IMR-90 (cell line): ENCODE measurements around the gene IGFBP7. TPM values are rescaled to one million over a fixed set of nuclear protein-coding genes. Genes with fewer than 3 reads are reported as not detected.

Experiments used
- ATAC-seq: fragments of 200-7000 bp; cut with Tn5 transposase; 2 replicates; pipeline ENCODE4 v1.9.1; 2020; ENCODE audit warnings: low read depth, mild to moderate bottlenecking, moderate library complexity
- BruUV-seq: library from RNA; stranded (reverse); fragments of 400-500 nt; replicated peaks from 2 replicates; lab custom pipeline; 2021; lab: Mats Ljungman, UMichigan
- CTCF ChIA-PET: fragments of 300-600 bp; formaldehyde crosslinking; extraction: SDS; loops from one replicate; lab custom pipeline; 2021; ENCODE audit warnings: antibody characterized with exemption; lab: Yijun Ruan, JAX
- POLR2A ChIA-PET: fragments of 300-600 bp; sonication (Branson Sonifier 250); formaldehyde crosslinking; loops from one replicate; lab custom pipeline; 2022; ENCODE audit warnings: antibody characterized with exemption; ENCODE audit not compliant: unreplicated experiment; lab: Charles Lee
- DNase-seq: peaks from one replicate; pipeline ENCODE4 v3.0.0; 2013
- H2AFZ ChIP-seq: replicated peaks from 2 replicates; pipeline ENCODE3; 2013; ENCODE audit warnings: low read length, mild to moderate bottlenecking; ENCODE audit not compliant: poor library complexity
- H2AK5ac ChIP-seq: 2 replicates; pipeline ENCODE4 v1.6.1; 2013; ENCODE audit warnings: low read depth, low read length, inconsistent platforms
- H2AK9ac ChIP-seq: replicated peaks from 2 replicates; pipeline ENCODE3; 2013; ENCODE audit warnings: mild to moderate bottlenecking, low read depth, low read length, moderate library complexity; ENCODE audit not compliant: poor library complexity
- H2BK120ac ChIP-seq: 2 replicates; pipeline ENCODE4 v1.6.1; 2013; ENCODE audit warnings: low read depth, low read length, inconsistent platforms
- H2BK15ac ChIP-seq: 3 replicates; pipeline ENCODE4 v1.6.1; 2013; ENCODE audit warnings: low read depth, low read length, inconsistent platforms
- H2BK20ac ChIP-seq: 2 replicates; pipeline ENCODE4 v1.6.1; 2013; ENCODE audit warnings: low read depth, mild to moderate bottlenecking, inconsistent platforms, low read length, moderate library complexity
- H2BK5ac ChIP-seq: 2 replicates; pipeline ENCODE4 v1.6.1; 2013; ENCODE audit warnings: mild to moderate bottlenecking, low read depth, low read length, inconsistent platforms; ENCODE audit not compliant: poor library complexity, severe bottlenecking
- H3K14ac ChIP-seq: replicated peaks from 2 replicates; pipeline ENCODE4 v1.6.1; 2013; ENCODE audit warnings: low read depth, low read length, inconsistent platforms
- H3K18ac ChIP-seq: 2 replicates; pipeline ENCODE4 v1.6.1; 2013; ENCODE audit warnings: low read depth, low read length, control low read depth
- H3K23ac ChIP-seq: 2 replicates; pipeline ENCODE4 v1.6.1; 2013; ENCODE audit warnings: low read depth, low read length, inconsistent platforms
- H3K27ac ChIP-seq: 2 replicates; pipeline ENCODE4 v1.5.1; 2013; ENCODE audit warnings: mild to moderate bottlenecking, control low read depth, low read length; ENCODE audit not compliant: insufficient read depth
- H3K27me3 ChIP-seq: 2 replicates; pipeline ENCODE4 v1.6.1; 2013; ENCODE audit warnings: low read length; ENCODE audit not compliant: control insufficient read depth, insufficient read depth
- H3K36me3 ChIP-seq: 2 replicates; pipeline ENCODE4 v1.6.1; 2013; ENCODE audit warnings: low read length, mixed read lengths; ENCODE audit not compliant: control insufficient read depth, insufficient read depth
- H3K4ac ChIP-seq: 2 replicates; pipeline ENCODE4 v1.6.1; 2013; ENCODE audit warnings: low read depth, low read length, inconsistent platforms
- H3K4me1 ChIP-seq: 2 replicates; pipeline ENCODE4 v1.6.1; 2013; ENCODE audit warnings: low read length, mixed read lengths; ENCODE audit not compliant: control insufficient read depth, insufficient read depth
- H3K4me2 ChIP-seq: 2 replicates; pipeline ENCODE4 v1.6.1; 2013; ENCODE audit warnings: low read depth, mild to moderate bottlenecking, control low read depth, low read length, moderate library complexity
- H3K4me3 ChIP-seq: 2 replicates; pipeline ENCODE4 v1.5.1; 2013; ENCODE audit warnings: low read depth, mild to moderate bottlenecking, control low read depth, low read length, moderate library complexity; ENCODE audit not compliant: insufficient read depth
- H3K56ac ChIP-seq: 2 replicates; pipeline ENCODE4 v1.6.1; 2013; ENCODE audit warnings: low read length, inconsistent platforms; ENCODE audit not compliant: insufficient read depth; ENCODE audit errors: extremely low read depth
- H3K79me1 ChIP-seq, 2 experiments: 2 replicates each; pipeline ENCODE4 v1.6.1; 2013; ENCODE audit warnings: low read length in 2 of 2, inconsistent platforms in 1 of 2, low read depth in 1 of 2
- H3K9ac ChIP-seq: 2 replicates; pipeline ENCODE4 v1.6.1; 2013; ENCODE audit warnings: low read depth, low read length, control low read depth
- H3K9me1 ChIP-seq: 2 replicates; pipeline ENCODE4 v1.6.1; 2013; ENCODE audit warnings: low read length, inconsistent platforms; ENCODE audit not compliant: insufficient read depth
- H3K9me3 ChIP-seq: 2 replicates; pipeline ENCODE4 v1.6.1; 2013; ENCODE audit warnings: low read length; ENCODE audit not compliant: control insufficient read depth, insufficient read depth
- H4K20me1 ChIP-seq: 2 replicates; pipeline ENCODE4 v1.6.1; 2013; ENCODE audit warnings: low read length, inconsistent platforms; ENCODE audit not compliant: insufficient read depth
- H4K5ac ChIP-seq: 2 replicates; pipeline ENCODE4 v1.6.1; 2013; ENCODE audit warnings: mild to moderate bottlenecking, low read depth, low read length, control low read depth
- H4K8ac ChIP-seq, 2 experiments: 2 replicates each; pipeline ENCODE4 v1.6.1; 2013; ENCODE audit warnings: low read depth in 2 of 2, low read length in 2 of 2, control low read depth in 1 of 2, inconsistent platforms in 1 of 2
- H4K91ac ChIP-seq: 2 replicates; pipeline ENCODE4 v1.6.1; 2013; ENCODE audit warnings: low read depth, low read length, inconsistent platforms; ENCODE audit not compliant: insufficient read depth
- BHLHE40 ChIP-seq: fragments of 150-350 bp; IDR thresholded peaks from 2 replicates; pipeline ENCODE4 v1.6.1; 2016; ENCODE audit warnings: mild to moderate bottlenecking, low read depth, low read length
- CEBPB ChIP-seq: IDR thresholded peaks from 2 replicates; pipeline ENCODE4 v1.6.1; 2012; ENCODE audit warnings: low read depth, low read length, improper control_type of control experiment
- CHD1 ChIP-seq: IDR thresholded peaks from 2 replicates; pipeline ENCODE4 v1.6.1; 2012; ENCODE audit warnings: low read depth, low read length, improper control_type of control experiment
- CTCF ChIP-seq: conservative IDR thresholded peaks from 2 replicates; pipeline ENCODE4 v1.5.1; 2012; ENCODE audit warnings: mild to moderate bottlenecking, low read depth, low read length, improper control_type of control experiment
- FOS ChIP-seq: fragments of 150-350 bp; IDR thresholded peaks from 2 replicates; pipeline ENCODE4 v1.6.1; 2016; ENCODE audit warnings: low read depth, low read length
- MAFK ChIP-seq: IDR thresholded peaks from 2 replicates; pipeline ENCODE4 v1.6.1; 2012; ENCODE audit warnings: low read depth, low read length, improper control_type of control experiment
- MAZ ChIP-seq: IDR thresholded peaks from 2 replicates; pipeline ENCODE4 v1.6.1; 2012; ENCODE audit warnings: low read depth, mild to moderate bottlenecking, low read length, improper control_type of control experiment, moderate library complexity, borderline replicate concordance
- MXI1 ChIP-seq: IDR thresholded peaks from 2 replicates; pipeline ENCODE4 v1.6.1; 2012; ENCODE audit warnings: low read depth, mild to moderate bottlenecking, low read length, moderate library complexity, borderline replicate concordance
- NFE2L2 ChIP-seq: fragments of 150-350 bp; IDR thresholded peaks from 2 replicates; pipeline ENCODE4 v1.6.1; 2016; ENCODE audit warnings: low read depth, mild to moderate bottlenecking, low read length
- POLR2A ChIP-seq: IDR thresholded peaks from 2 replicates; pipeline ENCODE4 v1.6.1; 2012; ENCODE audit warnings: mild to moderate bottlenecking, low read depth, low read length
- RAD21 ChIP-seq: IDR thresholded peaks from 2 replicates; pipeline ENCODE4 v1.6.1; 2012; ENCODE audit warnings: low read length, improper control_type of control experiment
- RCOR1 ChIP-seq: IDR thresholded peaks from 2 replicates; pipeline ENCODE4 v1.6.1; 2012; ENCODE audit warnings: mild to moderate bottlenecking, low read length, improper control_type of control experiment; ENCODE audit not compliant: insufficient replicate concordance
- RFX5 ChIP-seq: IDR thresholded peaks from 2 replicates; pipeline ENCODE4 v1.8.0; 2012; ENCODE audit warnings: low read depth, mild to moderate bottlenecking, low read length, moderate library complexity
- SMC3 ChIP-seq: fragments of 150-350 bp; IDR thresholded peaks from 2 replicates; pipeline ENCODE4 v1.6.1; 2016; ENCODE audit warnings: low read depth, mild to moderate bottlenecking, antibody characterized with exemption, low read length, moderate library complexity
- WGBS, 2 experiments: methylation state at CpG; one replicate each; pipeline versions ENCODE4 v1.1.5 to v1.1.7; 2013; ENCODE audit warnings: missing lambda C conversion rate in 2 of 2; ENCODE audit not compliant: insufficient read length in 1 of 2; ENCODE audit errors: extremely low coverage in 2 of 2; 5-methylcytosine and 5-hydroxymethylcytosine counted together
- dilution Hi-C: fragments of 300-500 bp; cut with HindIII; formaldehyde crosslinking; loops from one replicate; pipeline ENCODE4 v1.14.3; 2018; ENCODE audit warnings: low sequenced_read_pairs; ENCODE audit not compliant: unreplicated experiment
- in situ Hi-C: fragments of 300-500 bp; cut with MboI; formaldehyde crosslinking; loops from 3 replicates; pipeline ENCODE4 v1.14.3; 2019; ENCODE audit warnings: low sequenced_read_pairs, inconsistent platforms, mixed read lengths
- intact Hi-C: fragments of 100-400 bp; cut with micrococcal nuclease; formaldehyde crosslinking; loops from 2 replicates; pipeline ENCODE4 v1.10.0; 2022
- polyA plus RNA-seq, 3 experiments: library from polyadenylated mRNA; depleted of rRNA; stranded (reverse); fragments of >200 nt; gene quantifications; 2 replicates each; pipeline ENCODE4 v1.2.3, GENCODE V29; 2012; ENCODE audit warnings: low replicate concordance in 1 of 3
- total RNA-seq: library from RNA; depleted of rRNA; stranded (reverse); fragments of >200 nt; gene quantifications from 2 replicates; pipeline ENCODE4 v1.2.3, GENCODE V29; 2012
- TF ChIP-seq, protein P1 (sequence below): fragments of 150-350 bp; IDR thresholded peaks from 2 replicates; pipeline ENCODE4 v1.6.1; 2016; ENCODE audit warnings: low read depth, mild to moderate bottlenecking, low read length, moderate library complexity, borderline replicate concordance

IGFBP7 gene
- total and polyA plus RNA-seq, 2 of the 4 experiments (the other 2 are of a cell fraction), result 33.2 to 267 TPM

DNA sequence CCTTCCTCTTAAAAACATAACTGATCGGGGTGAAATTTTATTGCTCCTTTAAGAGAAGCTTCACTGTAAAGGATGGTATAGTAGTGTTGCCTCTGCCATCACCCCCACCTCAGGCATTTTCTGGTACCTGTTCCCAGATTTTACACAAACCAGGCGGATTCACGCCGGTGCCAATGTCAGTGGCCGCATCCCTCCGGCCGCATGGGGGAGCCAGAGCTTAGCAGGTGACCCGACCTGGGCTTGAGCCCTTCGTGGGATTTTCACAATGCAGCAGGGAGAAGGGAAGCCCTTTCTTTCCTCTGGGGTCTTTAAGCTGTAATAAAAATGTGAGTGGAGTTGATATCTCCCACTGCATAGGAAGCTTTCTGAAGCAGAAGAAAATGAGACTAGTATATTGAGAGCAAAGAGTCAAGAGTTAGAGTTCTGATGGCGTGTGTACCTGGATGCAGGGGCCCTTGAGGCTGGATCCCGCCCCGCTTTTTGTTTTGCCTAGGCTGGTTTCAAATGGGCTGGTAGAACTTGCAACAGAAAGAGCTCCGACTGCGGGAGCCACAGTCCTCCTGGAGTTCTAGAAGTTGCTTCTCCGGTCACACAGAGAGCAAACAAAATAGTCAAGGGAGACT lies 72.1 kb downstream of the IGFBP7 start:
- peak overlapping the region; percentile 30; the same call in 1 of the 2 replicates for H3K4ac ChIP-seq
- H3K23ac ChIP-seq, result no peak overlapping the region
- H2BK5ac ChIP-seq, result no peak overlapping the region
- H2AFZ ChIP-seq, result peak overlapping the region; percentile 15
- H3K4me2 ChIP-seq, result no peak overlapping the region
- H4K91ac ChIP-seq, result peak overlapping the region; percentile 60; the same call in 1 of the 2 replicates
- intact Hi-C loops (loop anchor here (1.0 to 5.0 kb wide), 2 partner anchors 64 to 125 kb away; no protein-coding TSS in a partner anchor), dilution Hi-C loops (no loop called here), in situ Hi-C loops (loop anchor here (25.0 kb wide), 1 partner anchor 399 kb away; no protein-coding TSS in a partner anchor)
- no peak overlapping the region for H4K5ac ChIP-seq
- H2AK5ac ChIP-seq, result no peak overlapping the region
- peak overlapping the region; percentile 17; the same call in 1 of the 2 replicates for H2BK20ac ChIP-seq
- H3K9ac ChIP-seq, result no peak overlapping the region
- H3K9me3 ChIP-seq, result no peaks in the 10 kb centered on the region
- H2BK15ac ChIP-seq, result no peak overlapping the region
- H3K18ac ChIP-seq, result no peak overlapping the region
- ChIA-PET POLR2A (no interaction called here), CTCF (interaction anchor here (0.7 to 1.6 kb wide), 9 partner anchors 14 to 125 kb away, joined by 3 to 9 read pairs (median 4); no protein-coding TSS in a partner anchor)
- peaks cover 12 to 51% of the 10 kb centered on the region in 2 experiments; a peak in 3 of 4 replicates for H3K79me1 ChIP-seq
- DNase-seq (peak; percentile 55), ATAC-seq (peak; percentile 73)
- no peak overlapping the region for H3K14ac ChIP-seq
- H2AK9ac ChIP-seq, result peak overlapping the region; percentile 51
- 90% methylated on average over 2 of the region's 15 CpGs; no CpG with 5 or more reads in 1 of the 2 experiments for WGBS, 2 experiments
- peaks cover 7% of the 10 kb centered on the region for H3K36me3 ChIP-seq
- H3K27me3 ChIP-seq, result no peaks in the 10 kb centered on the region
- H3K4me3 ChIP-seq, result no peak overlapping the region
- H2BK120ac ChIP-seq, result no peak overlapping the region
- no peak overlapping the region; the same call in 1 of the 2 replicates for H3K56ac ChIP-seq
- H3K4me1 ChIP-seq, result peaks cover 8% of the 10 kb centered on the region
- peaks cover 13% of the 10 kb centered on the region; the same call in 1 of the 2 replicates for H3K9me1 ChIP-seq
- no peak overlapping the region for H3K27ac ChIP-seq
- H4K8ac ChIP-seq, result no peak overlapping the region
- BruUV-seq, result no TSS peak
- no peaks in the 10 kb centered on the region for H4K20me1 ChIP-seq
- TF ChIP-seq MAFK (no peak), MAZ (no peak), SMC3 (peak; percentile 76), BHLHE40 (no peak), RFX5 (no peak), CHD1 (no peak), MXI1 (no peak), CEBPB (no peak), RCOR1 (no peak), CTCF (peak; percentile 86), FOS (no peak), RAD21 (peak; percentile 94), POLR2A (peak; percentile 22; the same call in 1 of the 2 replicates), NFE2L2 (no peak)
- TF ChIP-seq, protein P1, sequence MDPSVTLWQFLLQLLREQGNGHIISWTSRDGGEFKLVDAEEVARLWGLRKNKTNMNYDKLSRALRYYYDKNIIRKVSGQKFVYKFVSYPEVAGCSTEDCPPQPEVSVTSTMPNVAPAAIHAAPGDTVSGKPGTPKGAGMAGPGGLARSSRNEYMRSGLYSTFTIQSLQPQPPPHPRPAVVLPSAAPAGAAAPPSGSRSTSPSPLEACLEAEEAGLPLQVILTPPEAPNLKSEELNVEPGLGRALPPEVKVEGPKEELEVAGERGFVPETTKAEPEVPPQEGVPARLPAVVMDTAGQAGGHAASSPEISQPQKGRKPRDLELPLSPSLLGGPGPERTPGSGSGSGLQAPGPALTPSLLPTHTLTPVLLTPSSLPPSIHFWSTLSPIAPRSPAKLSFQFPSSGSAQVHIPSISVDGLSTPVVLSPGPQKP, result no peak
